K562 (cell line): Measurements from ENCODE around the gene EMD. TPM values are rescaled to one million over a fixed set of nuclear protein-coding genes. Genes with fewer than 3 reads are reported as not detected.

Source experiments
- ATAC-seq: fragments of 200-7000 bp; cut with Tn5 transposase; 3 replicates; pipeline ENCODE4 v1.9.1; 2020; ENCODE audit warnings: moderate library complexity
- BruUV-seq: library from RNA; stranded (reverse); fragments of 400-500 nt; replicated peaks from 2 replicates; lab custom pipeline; 2021; lab: Mats Ljungman, UMichigan
- CTCF ChIA-PET: fragments of 300-600 bp; formaldehyde crosslinking; extraction: SDS; loops from one replicate; lab custom pipeline; 2021; ENCODE audit warnings: low intra/inter-chr PET ratio; lab: Yijun Ruan, JAX
- POLR2A ChIA-PET: fragments of 300-600, 350-650 bp; sonication (Branson Sonifier 250); formaldehyde crosslinking; extraction: SDS; loops from one replicate; lab custom pipeline; 2021; ENCODE audit warnings: antibody characterized with exemption, inconsistent platforms; lab: Yijun Ruan, JAX
- DNase-seq, 4 experiments: peaks; one replicate each; pipeline versions ENCODE4 v3.0.0 to v3.0.0-alpha.2; 2011 to 2018; ENCODE audit warnings: low spot score in 3 of 4, mixed read lengths in 3 of 4; ENCODE audit errors: extremely low read depth in 1 of 4
- FAIRE-seq: peaks from 2 replicates; lab custom pipeline; 2011; peaks lifted over from hg19 to GRCh38; lab: Jason Lieb, UNC
- H2AFZ ChIP-seq: 2 replicates; pipeline ENCODE4 v1.6.0; 2011; ENCODE audit warnings: low read depth, low read length, control low read depth, inconsistent platforms
- H3K27ac ChIP-seq: fragments of 200-600 bp; 3 replicates; pipeline ENCODE4 v1.8.0; 2011; ENCODE audit warnings: low read depth, mild to moderate bottlenecking, control low read depth, inconsistent platforms, low read length, moderate library complexity, mixed read lengths; ENCODE audit errors: extremely low read depth
- H3K27me3 ChIP-seq, 2 experiments: fragments of 300-600 bp in 1 of 2; 2 replicates in 1 of 2; 3 replicates in 1 of 2; pipeline versions ENCODE4 v1.6.0 to v1.8.0; 2011; ENCODE audit warnings: inconsistent platforms in 2 of 2, low read length in 2 of 2, mild to moderate bottlenecking in 1 of 2, mixed read lengths in 1 of 2, moderate library complexity in 1 of 2; ENCODE audit not compliant: control insufficient read depth in 2 of 2, insufficient read depth in 2 of 2
- H3K36me3 ChIP-seq: fragments of 300-600 bp; 3 replicates; pipeline ENCODE4 v1.8.0; 2011; ENCODE audit warnings: mild to moderate bottlenecking, low read length, inconsistent platforms; ENCODE audit not compliant: control insufficient read depth, insufficient read depth
- H3K4me1 ChIP-seq, 2 experiments: fragments of 200-600 bp in 1 of 2; replicated peaks in 1 of 2; 2 replicates in 1 of 2; 3 replicates in 1 of 2; pipeline versions ENCODE4 v1.5.1 to v1.8.0; 2011; ENCODE audit warnings: inconsistent platforms in 2 of 2, low read length in 2 of 2, mild to moderate bottlenecking in 1 of 2, mixed read lengths in 1 of 2, moderate library complexity in 1 of 2; ENCODE audit not compliant: control insufficient read depth in 2 of 2, insufficient read depth in 2 of 2
- H3K4me2 ChIP-seq: 2 replicates; pipeline ENCODE4 v1.6.1; 2011; ENCODE audit warnings: low read length, control low read depth, inconsistent platforms, mixed read lengths; ENCODE audit not compliant: insufficient read depth
- H3K4me3 ChIP-seq: fragments of 200-600 bp; sonication (generic), shearing (Covaris generic); 2 replicates; pipeline ENCODE4 v1.5.1; 2016; ENCODE audit warnings: control low read depth, inconsistent platforms
- H3K79me2 ChIP-seq: fragments of 200-600 bp; 3 replicates; pipeline ENCODE4 v1.8.0; 2011; ENCODE audit warnings: low read length, inconsistent platforms; ENCODE audit not compliant: control insufficient read depth, insufficient read depth
- H3K9ac ChIP-seq, 2 experiments: 2 replicates each; pipeline versions ENCODE4 v1.6.0 to v1.6.1; 2011; ENCODE audit warnings: low read depth in 2 of 2, low read length in 2 of 2, control low read depth in 1 of 2, inconsistent platforms in 1 of 2, mild to moderate bottlenecking in 1 of 2, mixed read lengths in 1 of 2; ENCODE audit not compliant: insufficient read depth in 1 of 2
- H3K9me1 ChIP-seq: one replicate; pipeline ENCODE4 v1.6.0; 2011; ENCODE audit warnings: inconsistent platforms, mild to moderate bottlenecking, low read length, moderate library complexity; ENCODE audit not compliant: control insufficient read depth, insufficient read depth
- H3K9me3 ChIP-seq: replicated peaks from 2 replicates; pipeline ENCODE4 v1.5.1; 2011; ENCODE audit warnings: low read depth, low read length, inconsistent platforms; ENCODE audit not compliant: control insufficient read depth, insufficient read depth
- H4K20me1 ChIP-seq: replicated peaks from 2 replicates; pipeline ENCODE4 v1.6.1; 2011; ENCODE audit warnings: low read length, inconsistent platforms, mixed read lengths; ENCODE audit not compliant: control insufficient read depth, insufficient read depth
- IRF2 ChIP-seq: sonication (generic); formaldehyde crosslinking; IDR thresholded peaks from 2 replicates; pipeline ENCODE4 v1.8.1; 2022; ENCODE audit warnings: mild to moderate bottlenecking, missing genetic modification reagents
- PHB2 ChIP-seq: fragments of 450-650 bp; IDR thresholded peaks from 2 replicates; pipeline ENCODE4 v1.6.1; 2017; ENCODE audit warnings: low read depth
- POLR2G ChIP-seq: fragments of 200-400 bp; formaldehyde crosslinking; IDR thresholded peaks from 2 replicates; pipeline ENCODE4 v1.6.1; 2017; ENCODE audit warnings: low read depth, mild to moderate bottlenecking, antibody characterized with exemption, low read length, moderate library complexity
- RBFOX2 ChIP-seq: fragments of 200-400 bp; formaldehyde crosslinking; IDR thresholded peaks from 2 replicates; pipeline ENCODE4 v1.6.1; 2017; ENCODE audit warnings: low read depth, mild to moderate bottlenecking, low read length, moderate library complexity
- RBM22 ChIP-seq: fragments of 200-400 bp; formaldehyde crosslinking; IDR thresholded peaks from 2 replicates; pipeline ENCODE4 v1.6.1; 2018; ENCODE audit warnings: low read length, low read depth; ENCODE audit not compliant: poor library complexity, severe bottlenecking
- SUPT5H ChIP-seq: fragments of 450-650 bp; IDR thresholded peaks from 2 replicates; pipeline ENCODE4 v1.6.1; 2016
- ZC3H8 ChIP-seq: fragments of 450-650 bp; IDR thresholded peaks from 2 replicates; pipeline ENCODE4 v1.6.1; 2017
- ZNF212 ChIP-seq: fragments of 450-650 bp; formaldehyde crosslinking; IDR thresholded peaks from 2 replicates; pipeline ENCODE4 v1.4.0; 2020; ENCODE audit warnings: mild to moderate bottlenecking
- WGBS: fragments of 100-300 bp; shearing (Covaris generic); methylation state at CpG from one replicate; pipeline ENCODE4 v1.1.6; 2016; ENCODE audit warnings: low coverage, mixed read lengths; ENCODE audit not compliant: insufficient coverage; ENCODE audit errors: missing lambda C conversion rate; 5-methylcytosine and 5-hydroxymethylcytosine counted together
- in situ Hi-C: fragments of 300-500 bp; cut with MboI; formaldehyde crosslinking; loops from 4 replicates; pipeline ENCODE4 v1.15.0; 2018; ENCODE audit warnings: inconsistent platforms, mixed read lengths
- intact Hi-C: fragments of 100-400 bp; cut with micrococcal nuclease; formaldehyde crosslinking; loops from 2 replicates; pipeline ENCODE4 v1.14.2; 2022
- polyA plus RNA-seq, 8 experiments: library from polyadenylated mRNA; depleted of rRNA in 4 of 8; stranded (reverse) in 5 of 8; unstranded in 3 of 8; fragments of >200 nt; fragmentation: Nextera tagmentation in 2 of 8; fragmentation: Illumina TruSeq in 1 of 8; extraction: Ambion mirVana in 2 of 8; extraction: Trizol in 1 of 8; gene quantifications; 2 replicates each; pipeline versions ENCODE4 v1.2.1 to v1.2.3, GENCODE V29; 2011 to 2014; ENCODE audit warnings: inconsistent platforms in 1 of 8, missing spikeins in 1 of 8
- total RNA-seq, 7 experiments: library from RNA; depleted of rRNA in 6 of 7; stranded (reverse); fragments of >200 nt in 6 of 7; fragmentation: Illumina TruSeq in 2 of 7; extraction: Trizol in 2 of 7; gene quantifications; 2 replicates each; pipeline versions ENCODE4 v1.2.1 to v1.2.3, GENCODE V29; 2011 to 2021; ENCODE audit warnings: low replicate concordance in 1 of 7
- TF ChIP-seq, protein P1 (sequence below): fragments of 250-450 bp; sonication (Bioruptor Pico); IDR thresholded peaks from 2 replicates; pipeline ENCODE4 v1.6.1; 2021; ENCODE audit warnings: mild to moderate bottlenecking

EMD gene
- total and polyA plus RNA-seq, 9 of the 15 experiments (the other 6 are each of a cell fraction or from before 2014, with no cell fraction given) = 2.3 to 206 (median 61.9) TPM

DNA sequence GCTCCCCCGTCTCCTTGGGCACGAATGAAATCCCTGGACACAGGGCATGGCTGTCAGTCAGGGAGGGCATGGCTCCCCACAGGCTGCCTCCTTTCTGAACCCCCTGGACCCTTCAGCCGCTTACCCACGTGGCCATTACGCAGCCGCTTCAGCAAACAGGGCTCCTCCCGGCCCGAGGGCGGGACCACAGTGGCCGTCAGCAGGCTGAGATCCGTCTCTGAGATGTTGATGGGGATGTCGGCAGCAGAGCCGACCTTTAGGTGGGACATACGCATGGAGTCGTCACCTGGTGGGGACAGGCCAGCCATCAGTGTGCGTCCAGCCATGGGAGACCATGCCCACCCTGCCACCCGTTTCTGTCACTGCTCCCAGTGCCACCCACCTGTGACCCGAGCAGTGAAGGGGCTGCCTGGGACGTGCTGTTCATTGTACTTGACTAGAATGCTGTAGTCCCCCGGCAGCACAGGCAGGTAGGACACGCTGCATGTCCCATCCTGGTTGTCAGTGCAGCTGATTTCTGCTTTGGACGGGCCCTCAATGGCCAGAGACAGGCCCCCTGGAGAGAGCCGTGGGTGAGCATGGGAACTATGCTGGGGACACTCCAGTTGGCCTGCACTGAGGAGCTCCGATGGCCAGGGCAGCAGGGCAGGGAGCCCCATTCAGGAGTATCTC lies 25.8 kb upstream of the EMD start:
- DNase-seq (no peak), ATAC-seq (no peak), FAIRE-seq (no peak)
- H3K27me3 ChIP-seq = no peaks in the 10 kb centered on the region
- intact Hi-C loops (no loop called here), in situ Hi-C loops (no loop called here)
- H3K4me1 ChIP-seq = peaks cover 0 to 48% of the 10 kb centered on the region in 2 experiments; a peak in 2 of 5 replicates
- H4K20me1 ChIP-seq = peaks cover 13% of the 10 kb centered on the region
- no peaks in the 10 kb centered on the region for H3K9me3 ChIP-seq
- no peaks in the 10 kb centered on the region for H3K9me1 ChIP-seq
- TF ChIP-seq ZNF212 = no peak
- TF ChIP-seq RBFOX2 = peak; percentile 18
- TF ChIP-seq POLR2G = peak; percentile 71
- no peak for TF ChIP-seq IRF2 (CRISPR knock-in tag)
- no peak for TF ChIP-seq ZC3H8
- TF ChIP-seq RBM22 = peak; percentile 61
- TF ChIP-seq PHB2 = no peak
- TF ChIP-seq SUPT5H = peak; percentile 8; the same call in 1 of the 2 replicates
- TF ChIP-seq, protein P1, sequence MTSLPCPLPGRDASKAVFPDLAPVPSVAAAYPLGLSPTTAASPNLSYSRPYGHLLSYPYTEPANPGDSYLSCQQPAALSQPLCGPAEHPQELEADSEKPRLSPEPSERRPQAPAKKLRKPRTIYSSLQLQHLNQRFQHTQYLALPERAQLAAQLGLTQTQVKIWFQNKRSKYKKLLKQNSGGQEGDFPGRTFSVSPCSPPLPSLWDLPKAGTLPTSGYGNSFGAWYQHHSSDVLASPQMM (CRISPR knock-in tag) = no peak
- H3K27ac ChIP-seq = no peak overlapping the region
- POLR2A ChIA-PET = interaction anchor here (0.8 to 1.2 kb wide), 2 partner anchors 9 to 12 kb away, joined by 4 read pairs; no protein-coding TSS in a partner anchor
- CTCF ChIA-PET = no interaction called here
- no peak overlapping the region for H3K4me3 ChIP-seq
- H3K4me2 ChIP-seq = no peak overlapping the region
- WGBS = 90% methylated on average over 13 of the region's 24 CpGs
- H3K9ac ChIP-seq = no peak overlapping the region; a peak in 1 of 4 replicates
- H2AFZ ChIP-seq = no peak overlapping the region
- BruUV-seq = no TSS peak
- H3K36me3 ChIP-seq = peaks cover 100% of the 10 kb centered on the region; the same call in 2 of the 3 replicates
- no peaks in the 10 kb centered on the region for H3K79me2 ChIP-seq
